ENCODE measurements around the gene XYLT1.
A peak's percentile ranks its signal among the peaks of the same experiment; 100 is the strongest.

The XYLT1 gene

DNA sequence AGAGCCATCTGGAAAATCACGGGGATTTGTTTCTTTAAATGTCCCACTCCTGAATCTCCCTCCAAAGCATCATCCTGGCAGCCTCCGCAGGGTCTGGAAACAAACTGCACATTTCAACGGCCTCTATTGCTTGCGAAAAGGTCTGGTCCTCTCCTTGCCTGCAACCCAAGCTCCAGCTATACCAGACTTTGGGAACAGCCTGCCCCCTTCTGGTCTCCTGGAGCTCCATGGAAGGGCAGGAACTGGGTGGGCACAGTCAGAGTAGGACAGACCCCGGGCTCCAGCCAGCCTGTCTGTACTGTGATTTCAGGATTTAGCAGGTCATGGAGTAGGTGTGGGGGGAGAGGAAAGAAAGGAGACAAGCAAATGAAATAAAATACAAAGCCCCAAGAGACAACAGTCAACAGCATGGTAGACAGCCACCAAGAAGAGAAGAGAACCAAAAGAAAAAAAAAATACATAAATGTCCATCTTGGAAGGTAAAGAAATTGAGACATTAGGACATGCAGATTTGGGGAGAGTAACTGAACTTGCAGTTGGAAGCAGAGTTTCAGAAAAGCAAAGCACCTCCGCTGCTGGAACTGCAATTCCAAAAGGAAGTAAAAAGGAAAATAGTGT, 2.7 kb downstream of the XYLT1 start:
- TF ChIP-seq, protein P1, sequence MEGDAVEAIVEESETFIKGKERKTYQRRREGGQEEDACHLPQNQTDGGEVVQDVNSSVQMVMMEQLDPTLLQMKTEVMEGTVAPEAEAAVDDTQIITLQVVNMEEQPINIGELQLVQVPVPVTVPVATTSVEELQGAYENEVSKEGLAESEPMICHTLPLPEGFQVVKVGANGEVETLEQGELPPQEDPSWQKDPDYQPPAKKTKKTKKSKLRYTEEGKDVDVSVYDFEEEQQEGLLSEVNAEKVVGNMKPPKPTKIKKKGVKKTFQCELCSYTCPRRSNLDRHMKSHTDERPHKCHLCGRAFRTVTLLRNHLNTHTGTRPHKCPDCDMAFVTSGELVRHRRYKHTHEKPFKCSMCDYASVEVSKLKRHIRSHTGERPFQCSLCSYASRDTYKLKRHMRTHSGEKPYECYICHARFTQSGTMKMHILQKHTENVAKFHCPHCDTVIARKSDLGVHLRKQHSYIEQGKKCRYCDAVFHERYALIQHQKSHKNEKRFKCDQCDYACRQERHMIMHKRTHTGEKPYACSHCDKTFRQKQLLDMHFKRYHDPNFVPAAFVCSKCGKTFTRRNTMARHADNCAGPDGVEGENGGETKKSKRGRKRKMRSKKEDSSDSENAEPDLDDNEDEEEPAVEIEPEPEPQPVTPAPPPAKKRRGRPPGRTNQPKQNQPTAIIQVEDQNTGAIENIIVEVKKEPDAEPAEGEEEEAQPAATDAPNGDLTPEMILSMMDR (IDR thresholded peaks at IDR 0.05; ENCODE audit: extremely low read depth, insufficient read depth, missing control alignments) = peak; percentile 71
- no peak for DNase-seq (ENCODE audit: low spot score)
- in situ Hi-C loops (cut with MboI; ENCODE audit: low pct_unique_long_range_greater_than_20kb, low sequenced_read_pairs, unreplicated experiment) = no loop called here

DNA sequence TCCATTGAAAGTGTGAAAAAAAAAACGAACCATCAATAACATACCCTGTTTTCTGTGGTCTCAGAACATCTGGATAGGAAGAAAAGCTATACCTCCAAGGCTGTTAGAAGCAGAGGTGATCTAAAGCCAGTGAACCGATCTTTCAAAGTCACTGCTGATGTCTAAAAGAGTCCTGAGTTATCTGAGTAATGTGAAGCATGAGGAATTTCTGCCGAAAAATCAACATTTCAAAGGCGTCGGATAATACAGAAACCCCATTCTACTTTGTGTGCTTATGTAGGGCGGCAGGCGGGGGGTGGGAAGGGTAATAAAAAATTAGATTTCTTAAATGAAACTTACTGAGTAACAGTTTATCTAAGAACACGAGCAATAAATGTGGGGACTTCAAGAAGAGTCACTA, 3.9 kb downstream of the XYLT1 start:
- in situ Hi-C loops (cut with MboI; ENCODE audit: low pct_unique_long_range_greater_than_20kb, low sequenced_read_pairs, unreplicated experiment) = no loop called here
- DNase-seq (ENCODE audit: low spot score) = no peak
- TF ChIP-seq, protein P1 (IDR thresholded peaks at IDR 0.05; ENCODE audit: extremely low read depth, insufficient read depth, missing control alignments) = no peak

DNA sequence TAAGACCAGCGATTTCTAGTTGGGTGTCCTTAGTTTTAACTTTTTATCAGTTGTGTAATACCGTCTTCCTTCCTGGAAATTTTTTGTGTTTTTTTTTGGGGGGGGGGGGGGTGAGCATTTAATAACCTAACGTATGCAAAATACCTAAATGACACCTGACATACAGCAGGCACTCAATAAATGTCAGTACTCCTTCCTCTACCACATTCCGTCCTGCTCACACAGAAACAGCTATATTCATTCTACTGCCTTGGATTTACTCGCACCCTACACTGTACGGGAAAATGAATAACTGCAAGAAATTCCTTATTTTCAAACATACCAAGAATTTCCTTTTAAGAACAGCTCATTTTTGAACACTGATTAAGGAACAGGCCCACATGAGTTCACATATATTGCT, 5.3 kb downstream of the XYLT1 start:
- DNase-seq (ENCODE audit: low spot score) = no peak
- TF ChIP-seq, protein P1 (IDR thresholded peaks at IDR 0.05; ENCODE audit: extremely low read depth, insufficient read depth, missing control alignments) = no peak
- in situ Hi-C loops (cut with MboI; ENCODE audit: low pct_unique_long_range_greater_than_20kb, low sequenced_read_pairs, unreplicated experiment) = no loop called here

DNA sequence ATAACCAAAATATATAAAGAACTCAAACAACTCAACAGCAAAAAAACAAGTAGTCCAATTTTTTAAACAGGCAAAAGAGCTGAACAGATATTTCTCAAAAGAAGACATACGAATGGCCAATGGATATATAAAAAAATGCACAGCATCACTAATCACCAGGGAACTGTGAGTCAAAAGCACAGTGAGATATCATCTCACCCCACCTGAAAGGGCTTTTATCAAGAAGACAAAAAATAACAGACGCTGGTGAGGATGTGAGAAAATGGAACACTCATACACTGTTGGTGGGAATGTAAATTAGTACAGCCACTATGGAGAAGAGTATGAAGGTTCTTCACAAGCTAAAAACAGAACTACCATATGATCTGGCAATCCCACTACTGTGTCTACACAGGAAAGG, 7.4 kb downstream of the XYLT1 start:
- in situ Hi-C loops (cut with MboI; ENCODE audit: low pct_unique_long_range_greater_than_20kb, low sequenced_read_pairs, unreplicated experiment) = no loop called here
- TF ChIP-seq, protein P1 (IDR thresholded peaks at IDR 0.05; ENCODE audit: extremely low read depth, insufficient read depth, missing control alignments) = no peak
- no peak for DNase-seq (ENCODE audit: low spot score)

DNA sequence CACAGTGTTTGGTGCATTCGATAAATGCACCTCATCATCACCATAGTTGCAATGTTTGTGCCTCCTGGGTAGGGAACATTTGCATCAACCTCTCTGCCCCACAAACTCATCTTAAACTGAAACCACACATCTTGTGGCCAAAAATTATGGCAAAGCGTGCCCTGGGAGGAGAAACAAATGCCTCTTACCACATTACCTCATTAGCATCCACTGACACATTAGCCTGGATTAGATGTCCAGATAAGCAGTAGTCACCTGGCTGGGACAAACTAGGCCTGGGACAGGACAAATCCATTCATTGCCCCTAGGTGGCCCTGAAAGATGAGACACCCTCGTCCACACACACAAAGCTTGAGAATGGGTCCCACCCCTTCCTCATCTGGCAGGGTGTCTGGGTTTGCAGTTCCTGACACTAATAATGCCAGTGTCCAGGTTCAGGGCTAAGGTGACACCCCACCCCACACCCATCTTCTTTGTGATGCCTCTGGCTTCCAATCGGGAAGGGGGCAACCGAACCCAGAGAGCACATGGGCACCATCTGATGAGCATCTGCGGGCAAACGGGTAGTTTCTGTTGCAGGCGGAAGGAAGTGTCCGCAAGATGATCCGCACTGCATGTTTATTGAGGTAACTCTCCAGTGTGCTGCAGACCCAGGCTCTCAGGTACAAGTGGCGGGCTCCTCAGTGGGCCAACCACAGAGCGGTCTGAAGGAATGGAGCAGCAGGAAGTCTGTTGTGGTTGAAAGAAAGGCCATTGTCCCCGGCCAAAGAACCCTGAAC, 8.6 kb downstream of the XYLT1 start:
- TF ChIP-seq, protein P1 (IDR thresholded peaks at IDR 0.05; ENCODE audit: extremely low read depth, insufficient read depth, missing control alignments) = peak; percentile 35
- in situ Hi-C loops (cut with MboI; ENCODE audit: low pct_unique_long_range_greater_than_20kb, low sequenced_read_pairs, unreplicated experiment) = no loop called here
- DNase-seq (ENCODE audit: low spot score) = no peak

DNA sequence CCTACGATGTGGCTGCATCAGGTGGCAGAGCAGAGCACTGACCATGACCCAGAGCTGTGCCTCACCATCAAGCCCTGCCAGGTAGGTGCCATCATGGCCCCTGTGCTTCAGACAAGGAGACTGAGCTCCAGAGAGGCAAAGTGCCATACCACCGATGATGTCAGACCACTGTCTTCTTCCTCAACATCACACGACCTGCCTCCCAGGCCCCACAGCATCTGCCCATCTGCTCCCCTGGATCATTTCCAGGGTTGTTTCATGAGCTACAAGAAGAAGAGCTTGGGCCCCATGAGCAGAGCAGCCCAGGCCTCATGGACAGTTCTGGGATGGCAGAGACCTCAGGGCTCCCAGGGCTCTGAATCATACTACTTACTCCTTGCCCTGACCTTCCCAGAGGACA, 9.9 kb downstream of the XYLT1 start:
- in situ Hi-C loops (cut with MboI; ENCODE audit: low pct_unique_long_range_greater_than_20kb, low sequenced_read_pairs, unreplicated experiment) = no loop called here
- no peak for DNase-seq (ENCODE audit: low spot score)
- TF ChIP-seq, protein P1 (IDR thresholded peaks at IDR 0.05; ENCODE audit: extremely low read depth, insufficient read depth, missing control alignments) = no peak

All from GM13977 (cell line).